ENCODE measurements around the gene WHAMM.

Gene WHAMM

GRCh38 chr15:82871358-82871757 is 61.9 kb downstream of the WHAMM start:
- no peak for DNase-seq

DNA sequence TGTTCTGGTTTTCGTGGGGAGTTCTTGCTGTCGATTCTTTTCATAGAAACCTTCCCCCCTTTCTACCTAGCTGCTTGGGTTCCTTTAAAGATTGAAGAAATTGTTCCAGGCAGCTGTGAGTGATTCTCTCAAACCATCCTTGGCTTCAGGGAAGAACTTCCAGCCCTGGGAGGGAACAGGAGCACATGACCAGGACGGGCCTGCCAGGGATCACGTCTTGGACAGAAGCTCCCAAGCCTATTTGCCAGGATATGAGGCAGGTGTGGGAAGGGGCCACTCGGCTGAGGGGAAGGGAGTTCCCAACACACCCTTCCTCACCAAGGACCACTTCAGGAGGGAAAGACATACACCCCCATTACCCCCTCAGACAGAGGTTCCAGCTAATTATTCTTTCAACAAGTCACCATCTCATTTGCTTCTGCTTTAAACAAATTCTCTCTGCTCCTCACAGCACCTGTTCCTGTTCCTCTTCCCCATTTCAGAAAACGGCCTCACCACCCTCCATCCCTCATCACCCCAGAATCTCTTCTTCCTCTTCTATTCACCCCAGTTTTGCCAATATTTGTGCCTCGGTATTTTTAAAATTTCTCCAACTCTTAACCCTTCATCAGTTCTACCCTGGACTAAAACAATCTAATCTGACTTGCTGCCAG is 62.5 kb downstream of the WHAMM start:
- DNase-seq, result no peak

- DNase-seq, result no peak
Observed at GRCh38 chr15:82873000-82873680, 63.7 kb downstream of the WHAMM start.

- DNase-seq, result no peak
Observed at GRCh38 chr15:82874267-82874666, 64.8 kb downstream of the WHAMM start.

DNA sequence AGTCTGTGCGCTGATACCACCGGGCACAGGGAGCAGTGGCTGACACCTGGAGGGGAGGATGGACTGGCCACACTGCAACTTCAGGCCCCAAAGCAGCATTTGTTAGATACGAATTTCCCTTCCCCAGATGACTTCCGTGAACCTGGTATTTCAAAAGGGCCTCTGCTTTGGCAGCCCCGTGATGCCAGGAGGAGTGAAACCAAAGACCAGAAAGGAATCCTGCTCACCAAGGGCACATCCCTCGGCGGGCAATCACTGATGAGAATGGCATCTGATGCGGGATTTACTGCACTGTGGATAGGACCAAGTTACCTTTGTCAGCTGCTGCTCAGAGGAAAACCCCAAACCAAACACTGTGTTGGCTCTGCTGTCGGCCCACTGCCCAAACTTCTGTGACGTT is 65.5 kb downstream of the WHAMM start:
- no peak for DNase-seq

DNA sequence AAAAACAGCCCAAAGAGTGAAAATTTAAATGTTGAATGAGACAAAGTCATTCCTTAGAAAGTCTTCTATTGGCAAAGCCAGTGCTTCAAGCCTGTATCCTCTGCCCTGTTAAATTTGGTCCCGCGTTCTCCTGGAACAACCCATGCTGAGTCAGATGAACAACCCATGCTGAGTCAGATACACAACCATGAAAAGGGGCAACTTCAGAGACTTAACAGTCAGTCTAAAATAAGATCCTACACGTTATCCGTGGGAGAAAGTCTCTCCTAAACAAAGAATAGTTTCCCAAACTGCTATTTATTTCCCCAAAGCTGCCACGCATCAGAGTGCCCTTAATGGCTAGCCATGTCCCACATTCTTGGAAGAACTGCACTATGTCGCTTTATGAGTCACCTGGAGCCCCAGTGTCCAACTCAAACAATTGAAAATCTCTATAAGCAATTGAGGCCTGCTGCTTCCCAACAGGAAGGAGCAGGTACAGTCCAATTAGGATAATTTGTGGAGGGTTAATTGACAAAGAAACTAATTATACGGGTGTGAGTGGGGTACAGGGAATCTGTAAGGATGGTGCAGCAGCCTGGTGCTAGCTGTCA is 66.1 kb downstream of the WHAMM start:
- no peak for DNase-seq

DNA sequence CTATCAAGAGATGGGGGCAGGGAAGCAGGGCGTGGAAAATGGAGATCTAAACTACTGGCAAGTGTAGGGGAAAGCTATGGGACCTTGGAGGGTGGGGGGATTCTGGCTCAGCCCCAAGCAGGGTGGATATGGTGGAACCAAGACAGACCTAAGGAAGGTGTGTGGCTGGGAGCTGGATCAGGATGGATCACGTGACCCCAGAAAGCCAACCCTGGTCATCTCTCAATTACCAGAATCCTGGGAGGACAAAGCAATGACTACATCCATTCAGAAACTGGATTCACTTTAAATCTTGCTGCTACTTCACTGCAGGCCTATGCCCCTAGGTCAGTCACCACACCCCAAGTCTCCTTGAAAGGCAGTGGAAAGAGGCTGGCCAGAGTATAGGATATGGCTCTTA is 68.4 kb downstream of the WHAMM start:
- DNase-seq, result no peak

DNA sequence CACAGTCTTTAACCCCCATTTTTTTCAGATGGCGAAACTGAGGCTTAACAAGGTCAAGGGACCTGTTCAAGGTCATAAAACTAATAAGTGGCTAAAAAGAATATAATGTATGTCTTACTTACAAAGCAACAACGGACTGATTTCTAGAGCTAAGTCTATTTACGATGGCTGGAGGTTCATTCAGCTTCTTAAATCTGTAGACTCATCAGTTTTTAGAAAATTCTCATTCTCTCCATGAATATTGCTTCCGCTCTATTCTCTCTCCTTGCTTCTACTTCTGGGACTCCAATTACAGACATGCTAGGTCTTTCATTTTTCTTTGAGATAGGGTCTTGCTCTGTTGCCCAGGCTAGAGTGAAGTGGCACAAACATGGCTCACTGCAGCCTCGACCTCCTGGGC is 68.9 kb downstream of the WHAMM start:
- no peak for DNase-seq

- DNase-seq, result no peak
Observed at GRCh38 chr15:82880704-82881103, 71.3 kb downstream of the WHAMM start.

DNA sequence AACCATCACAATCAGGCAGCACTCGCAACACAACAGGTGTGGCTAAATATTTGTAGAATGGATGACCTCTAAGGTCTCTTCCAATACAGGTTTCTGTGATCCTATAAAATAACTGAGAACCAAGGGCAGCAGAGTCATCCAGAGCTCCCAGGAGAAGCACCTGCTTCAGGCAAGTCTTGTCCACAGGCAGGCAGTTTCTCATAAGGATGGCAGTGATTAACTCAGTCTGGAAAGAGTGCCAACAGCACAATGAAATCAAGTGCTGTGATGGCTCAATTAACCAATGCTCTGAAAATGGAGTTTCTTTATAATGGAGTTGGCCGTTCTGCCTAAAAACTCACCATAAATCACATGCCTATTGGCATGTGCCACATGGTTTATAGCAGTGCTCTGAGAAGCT is 72.3 kb downstream of the WHAMM start:
- no peak for DNase-seq

DNA sequence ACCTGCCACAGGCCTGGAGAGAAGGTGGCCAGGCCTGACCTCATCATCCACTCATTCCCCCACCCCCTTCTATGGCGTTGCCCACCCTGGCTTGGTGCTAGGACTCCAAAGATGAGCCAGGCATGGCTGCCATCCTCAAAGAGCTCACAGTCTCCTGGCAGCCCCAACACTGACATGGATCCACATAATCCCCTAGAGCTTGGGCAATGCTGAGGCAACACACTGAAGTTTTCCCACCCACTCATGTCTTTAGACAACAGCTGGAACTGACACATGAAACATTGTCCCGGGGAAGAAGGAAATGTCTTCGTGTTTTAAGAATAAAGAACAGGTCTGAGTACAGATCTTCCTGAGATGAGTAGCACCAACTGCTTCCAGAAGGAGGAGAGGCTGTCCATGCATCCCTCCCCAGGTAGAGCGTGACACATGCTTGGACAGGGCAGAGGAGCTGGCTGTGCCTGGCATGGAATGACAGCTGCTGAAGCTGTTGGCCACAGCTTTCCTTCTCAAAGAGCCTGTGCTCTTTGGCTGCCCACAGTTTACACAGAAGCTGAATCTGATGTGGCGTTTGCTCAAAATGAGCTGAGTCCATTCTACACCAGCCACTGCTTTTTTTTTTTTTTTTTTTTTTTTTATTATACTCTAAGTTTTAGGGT is 73.0 kb downstream of the WHAMM start:
- no peak for DNase-seq
